ENCODE results near the gene SNN. TPM values are rescaled to one million over a fixed set of nuclear protein-coding genes. Genes with fewer than 3 reads are reported as not detected.
A peak's percentile ranks its signal among the peaks of the same experiment; 100 is the strongest.

SNN gene
- total RNA-seq, 1 donor from 2014 or later: 80.6 TPM

- Mint-ChIP-seq H3K4me3 (ENCODE audit: low read depth) (no peak overlapping the region), H3K27me3 (peaks cover 5% of the 10 kb centered on the region), H3K9me3 (ENCODE audit: low read depth) (no peaks in the 10 kb centered on the region), H3K27ac (no peak overlapping the region), H3K36me3 (ENCODE audit: insufficient read depth) (no peaks in the 10 kb centered on the region), H3K4me1 (ENCODE audit: low read depth) (no peaks in the 10 kb centered on the region)
- TF ChIP-seq, protein P1, sequence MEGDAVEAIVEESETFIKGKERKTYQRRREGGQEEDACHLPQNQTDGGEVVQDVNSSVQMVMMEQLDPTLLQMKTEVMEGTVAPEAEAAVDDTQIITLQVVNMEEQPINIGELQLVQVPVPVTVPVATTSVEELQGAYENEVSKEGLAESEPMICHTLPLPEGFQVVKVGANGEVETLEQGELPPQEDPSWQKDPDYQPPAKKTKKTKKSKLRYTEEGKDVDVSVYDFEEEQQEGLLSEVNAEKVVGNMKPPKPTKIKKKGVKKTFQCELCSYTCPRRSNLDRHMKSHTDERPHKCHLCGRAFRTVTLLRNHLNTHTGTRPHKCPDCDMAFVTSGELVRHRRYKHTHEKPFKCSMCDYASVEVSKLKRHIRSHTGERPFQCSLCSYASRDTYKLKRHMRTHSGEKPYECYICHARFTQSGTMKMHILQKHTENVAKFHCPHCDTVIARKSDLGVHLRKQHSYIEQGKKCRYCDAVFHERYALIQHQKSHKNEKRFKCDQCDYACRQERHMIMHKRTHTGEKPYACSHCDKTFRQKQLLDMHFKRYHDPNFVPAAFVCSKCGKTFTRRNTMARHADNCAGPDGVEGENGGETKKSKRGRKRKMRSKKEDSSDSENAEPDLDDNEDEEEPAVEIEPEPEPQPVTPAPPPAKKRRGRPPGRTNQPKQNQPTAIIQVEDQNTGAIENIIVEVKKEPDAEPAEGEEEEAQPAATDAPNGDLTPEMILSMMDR (IDR thresholded peaks at IDR 0.05; ENCODE audit: unreplicated experiment): no peak
- no peak for DNase-seq (ENCODE audit: low spot score, unreplicated experiment)
Measured at GRCh38 chr16:11660565-11660964, 7.7 kb upstream of the SNN start.

GRCh38 chr16:11662582-11662981 lies 5.7 kb upstream of the SNN start:
- H3K9me3 Mint-ChIP-seq (ENCODE audit: low read depth): no peaks in the 10 kb centered on the region
- DNase-seq (ENCODE audit: low spot score, unreplicated experiment): no peak
- H3K27ac Mint-ChIP-seq: no peak overlapping the region
- TF ChIP-seq, protein P1 (IDR thresholded peaks at IDR 0.05; ENCODE audit: unreplicated experiment): no peak
- H3K4me3 Mint-ChIP-seq (ENCODE audit: low read depth): no peak overlapping the region
- no peaks in the 10 kb centered on the region for H3K36me3 Mint-ChIP-seq (ENCODE audit: insufficient read depth)
- H3K4me1 Mint-ChIP-seq (ENCODE audit: low read depth): no peaks in the 10 kb centered on the region
- peaks cover 16% of the 10 kb centered on the region for H3K27me3 Mint-ChIP-seq

GRCh38 chr16:11665071-11665491 lies 3.2 kb upstream of the SNN start:
- TF ChIP-seq, protein P1 (IDR thresholded peaks at IDR 0.05; ENCODE audit: unreplicated experiment): no peak
- H3K27me3 Mint-ChIP-seq: peaks cover 16% of the 10 kb centered on the region
- no peaks in the 10 kb centered on the region for H3K9me3 Mint-ChIP-seq (ENCODE audit: low read depth)
- H3K4me3 Mint-ChIP-seq (ENCODE audit: low read depth): no peak overlapping the region
- no peak for DNase-seq (ENCODE audit: low spot score, unreplicated experiment)
- H3K36me3 Mint-ChIP-seq (ENCODE audit: insufficient read depth): no peaks in the 10 kb centered on the region
- peaks cover 3% of the 10 kb centered on the region for H3K4me1 Mint-ChIP-seq (ENCODE audit: low read depth)
- no peak overlapping the region for H3K27ac Mint-ChIP-seq

- Mint-ChIP-seq H3K27ac (peak overlapping the region; percentile 85), H3K4me3 (ENCODE audit: low read depth) (peak overlapping the region; percentile 61)
Measured at GRCh38 chr16:11666103-11667055, 1.9 kb upstream of the SNN start.

DNA sequence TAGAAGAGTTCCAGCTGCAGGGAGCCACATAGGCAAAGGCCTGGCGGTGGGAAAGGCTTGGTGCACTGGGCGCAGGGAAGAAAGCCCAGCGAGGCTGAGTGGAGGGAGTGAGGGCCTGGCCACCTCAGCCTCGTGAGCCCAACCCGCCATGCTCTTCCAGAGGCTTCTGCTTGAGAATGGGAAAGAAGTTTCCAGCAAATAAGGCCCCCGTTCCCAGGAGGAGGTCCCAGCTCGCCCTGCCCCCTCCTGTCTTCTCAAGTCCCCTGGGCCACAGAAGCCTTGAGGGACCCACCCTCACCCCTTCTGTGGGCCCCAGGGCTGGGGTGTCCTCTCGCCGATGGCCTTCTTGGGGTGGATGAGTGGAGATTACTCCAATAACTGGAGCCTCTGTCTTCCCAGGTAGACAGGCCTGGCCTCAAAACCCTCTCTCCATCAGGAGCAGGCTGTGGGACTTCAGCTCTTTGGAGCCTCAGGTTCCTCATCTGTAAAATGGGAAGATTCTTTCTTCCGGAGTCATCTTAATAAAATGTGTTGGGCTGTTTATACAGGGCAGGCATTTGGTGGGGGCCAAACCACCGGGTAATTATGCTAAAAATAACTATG lies 933 bp upstream of the SNN start:
- peaks cover 16% of the 10 kb centered on the region for H3K27me3 Mint-ChIP-seq
- TF ChIP-seq, protein P1 (IDR thresholded peaks at IDR 0.05; ENCODE audit: unreplicated experiment): no peak
- DNase-seq (ENCODE audit: low spot score, unreplicated experiment): no peak
- peaks cover 18% of the 10 kb centered on the region for H3K4me1 Mint-ChIP-seq (ENCODE audit: low read depth)
- H3K27ac Mint-ChIP-seq: no peak overlapping the region
- H3K4me3 Mint-ChIP-seq (ENCODE audit: low read depth): peak overlapping the region; percentile 61
- H3K36me3 Mint-ChIP-seq (ENCODE audit: insufficient read depth): peaks cover 1% of the 10 kb centered on the region
- H3K9me3 Mint-ChIP-seq (ENCODE audit: low read depth): no peaks in the 10 kb centered on the region

More at GRCh38 chr16:11666103-11667055, 1.9 kb upstream of the SNN start:
- Mint-ChIP-seq H3K27me3 (peaks cover 16% of the 10 kb centered on the region), H3K4me1 (ENCODE audit: low read depth) (peaks cover 13% of the 10 kb centered on the region), H3K36me3 (ENCODE audit: insufficient read depth) (no peaks in the 10 kb centered on the region), H3K9me3 (ENCODE audit: low read depth) (no peaks in the 10 kb centered on the region)
- DNase-seq (ENCODE audit: low spot score, unreplicated experiment): no peak
- TF ChIP-seq, protein P1 (IDR thresholded peaks at IDR 0.05; ENCODE audit: unreplicated experiment): no peak
